GM18867 (cell line): ENCODE results near the gene MS4A15.
A peak's percentile ranks its signal among the peaks of the same experiment; 100 is the strongest.
"Not testable (repeated sequence)": the region's sequence is repeated elsewhere in the genome, so short reads cannot be mapped to it uniquely, and the experiment has no call there.

ENCODE experiments used
- ATAC-seq: cut with Tn5 transposase; IDR thresholded peaks from one replicate; pipeline ENCODE4 v1.9.1; 2021; ENCODE audit warnings: mild to moderate bottlenecking, moderate library complexity; ENCODE audit not compliant: unreplicated experiment

MS4A15 gene

GRCh38 chr11:60753309-60753708 lies 3.4 kb upstream of the MS4A15 start:
- no peak for ATAC-seq

GRCh38 chr11:60754887-60755286 lies 1.8 kb upstream of the MS4A15 start:
- ATAC-seq = no peak

- no peak for ATAC-seq
These were observed 649 bp downstream of the MS4A15 start for GRCh38 chr11:60757231-60757800.

- not testable (repeated sequence) for ATAC-seq
These were observed 2.0 kb downstream of the MS4A15 start for GRCh38 chr11:60758671-60759070.

GRCh38 chr11:60759438-60760225 lies 3.0 kb downstream of the MS4A15 start:
- ATAC-seq = not testable (repeated sequence)

GRCh38 chr11:60761436-60762190 lies 4.9 kb downstream of the MS4A15 start:
- ATAC-seq = peak; percentile 39

GRCh38 chr11:60762851-60763691 lies 6.4 kb downstream of the MS4A15 start:
- ATAC-seq = peak; percentile 69

GRCh38 chr11:60763692-60764369 lies 7.2 kb downstream of the MS4A15 start:
- no peak for ATAC-seq

- peak; percentile 44 for ATAC-seq
These were observed 8.2 kb downstream of the MS4A15 start for GRCh38 chr11:60764879-60765278.

- no peak for ATAC-seq
These were observed 8.7 kb downstream of the MS4A15 start for GRCh38 chr11:60765355-60765754.

GRCh38 chr11:60766547-60766946 lies 9.9 kb downstream of the MS4A15 start:
- no peak for ATAC-seq

GRCh38 chr11:60767388-60767811 lies 10.7 kb downstream of the MS4A15 start:
- no peak for ATAC-seq

- ATAC-seq = no peak
These were observed 11.5 kb downstream of the MS4A15 start for GRCh38 chr11:60768202-60768601.

GRCh38 chr11:60769273-60769672 lies 12.6 kb downstream of the MS4A15 start:
- ATAC-seq = no peak

- no peak for ATAC-seq
These were observed 13.1 kb downstream of the MS4A15 start for GRCh38 chr11:60769811-60770210.

GRCh38 chr11:60771146-60771545 lies 14.5 kb downstream of the MS4A15 start:
- ATAC-seq = no peak

- no peak for ATAC-seq
These were observed 15.3 kb downstream of the MS4A15 start for GRCh38 chr11:60771879-60772525.

GRCh38 chr11:60772666-60773065 lies 16.0 kb downstream of the MS4A15 start:
- ATAC-seq = no peak

GRCh38 chr11:60774726-60775125 lies 18.1 kb downstream of the MS4A15 start:
- no peak for ATAC-seq
